Astrocyte (in vitro differentiated cells and primary cell): ENCODE measurements around the gene IRGC. TPM values are rescaled to one million over a fixed set of nuclear protein-coding genes. Genes with fewer than 3 reads are reported as not detected.

Experiments used
- DNase-seq: peaks from one replicate; pipeline ENCODE4 v3.0.0-alpha.2; 2010; ENCODE audit warnings: low read depth
- FAIRE-seq: peaks from 2 replicates; lab custom pipeline; 2011; peaks lifted over from hg19 to GRCh38; lab: Jason Lieb, UNC
- H2AFZ ChIP-seq: 2 replicates; pipeline ENCODE4 v1.6.0; 2012; ENCODE audit warnings: low read depth, low read length, inconsistent platforms
- H3K27ac ChIP-seq: 2 replicates; pipeline ENCODE4 v1.5.1; 2011; ENCODE audit warnings: low read depth, low read length, inconsistent platforms
- H3K27me3 ChIP-seq: 2 replicates; pipeline ENCODE4 v1.6.0; 2011; ENCODE audit warnings: low read length, inconsistent platforms; ENCODE audit not compliant: insufficient read depth
- H3K36me3 ChIP-seq: 2 replicates; pipeline ENCODE4 v1.5.1; 2011; ENCODE audit warnings: low read length, inconsistent platforms; ENCODE audit not compliant: insufficient read depth
- H3K4me1 ChIP-seq: 2 replicates; pipeline ENCODE4 v1.5.1; 2011; ENCODE audit warnings: low read length, inconsistent platforms; ENCODE audit not compliant: insufficient read depth
- H3K4me2 ChIP-seq: 2 replicates; pipeline ENCODE4 v1.6.0; 2012; ENCODE audit warnings: low read length, inconsistent platforms
- H3K4me3 ChIP-seq: 2 replicates; pipeline ENCODE4 v1.5.1; 2011; ENCODE audit warnings: low read depth, mild to moderate bottlenecking, low read length, inconsistent platforms; ENCODE audit not compliant: insufficient read depth
- H3K79me2 ChIP-seq: 2 replicates; pipeline ENCODE4 v1.6.0; 2012; ENCODE audit warnings: mild to moderate bottlenecking, low read length, inconsistent platforms; ENCODE audit not compliant: insufficient read depth
- H3K9ac ChIP-seq: 2 replicates; pipeline ENCODE4 v1.6.0; 2012; ENCODE audit warnings: mild to moderate bottlenecking, low read length, inconsistent platforms
- H3K9me3 ChIP-seq: 2 replicates; pipeline ENCODE4 v1.5.1; 2012; ENCODE audit warnings: low read depth, mild to moderate bottlenecking, low read length, inconsistent platforms; ENCODE audit not compliant: insufficient read depth
- H4K20me1 ChIP-seq: 2 replicates; pipeline ENCODE4 v1.6.0; 2012; ENCODE audit warnings: low read length, inconsistent platforms; ENCODE audit not compliant: insufficient read depth
- H3K27ac Mint-ChIP-seq: one replicate; pipeline ENCODE4 v1.8.0; 2021; ENCODE audit warnings: mild to moderate bottlenecking, mixed read lengths; ENCODE audit not compliant: unreplicated experiment
- H3K27me3 Mint-ChIP-seq: one replicate; pipeline ENCODE4 v1.8.0; 2021; ENCODE audit warnings: low read depth, mixed read lengths; ENCODE audit not compliant: unreplicated experiment
- H3K36me3 Mint-ChIP-seq: one replicate; pipeline ENCODE4 v1.8.0; 2021; ENCODE audit warnings: low read depth, mixed read lengths; ENCODE audit not compliant: unreplicated experiment
- H3K4me1 Mint-ChIP-seq: one replicate; pipeline ENCODE4 v1.8.0; 2021; ENCODE audit warnings: low read depth, mixed read lengths; ENCODE audit not compliant: unreplicated experiment
- H3K4me3 Mint-ChIP-seq: one replicate; pipeline ENCODE4 v1.8.0; 2021; ENCODE audit warnings: mild to moderate bottlenecking, moderate library complexity, mixed read lengths; ENCODE audit not compliant: unreplicated experiment
- H3K9me3 Mint-ChIP-seq: one replicate; pipeline ENCODE4 v1.8.0; 2021; ENCODE audit warnings: mild to moderate bottlenecking, mixed read lengths; ENCODE audit not compliant: unreplicated experiment
- CTCF ChIP-seq: IDR thresholded peaks from 2 replicates; pipeline ENCODE4 v1.5.1; 2011; ENCODE audit warnings: low read depth, mild to moderate bottlenecking, inconsistent platforms, low read length, moderate library complexity; ENCODE audit not compliant: insufficient read depth
- EZH2 ChIP-seq: IDR thresholded peaks from 2 replicates; pipeline ENCODE4 v1.6.1; 2012; ENCODE audit warnings: mild to moderate bottlenecking, low read length, inconsistent platforms; ENCODE audit not compliant: insufficient read depth
- total RNA-seq: library from RNA; stranded (reverse); gene quantifications from 2 replicates; pipeline ENCODE4 v1.2.1, GENCODE V29; 2021

IRGC gene
- total RNA-seq, 1 donor from 2014 or later = not detected

- Mint-ChIP-seq H3K4me1 (peaks cover 27% of the 10 kb centered on the region), H3K36me3 (peaks cover 27% of the 10 kb centered on the region), H3K27me3 (no peaks in the 10 kb centered on the region), H3K27ac (no peak overlapping the region), H3K4me3 (no peak overlapping the region), H3K9me3 (no peaks in the 10 kb centered on the region)
- Histone ChIP-seq H3K4me1 (peaks cover 31% of the 10 kb centered on the region), H3K36me3 (peaks cover 38% of the 10 kb centered on the region), H3K9me3 (no peaks in the 10 kb centered on the region), H3K9ac (no peak overlapping the region), H3K27me3 (no peaks in the 10 kb centered on the region), H3K79me2 (peaks cover 37% of the 10 kb centered on the region), H3K4me2 (no peak overlapping the region), H4K20me1 (peaks cover 4% of the 10 kb centered on the region), H2AFZ (no peak overlapping the region), H3K4me3 (no peak overlapping the region), H3K27ac (no peak overlapping the region)
- DNase-seq (no peak), FAIRE-seq (no peak)
- TF ChIP-seq EZH2 = no peak
- TF ChIP-seq CTCF = no peak
Observed at GRCh38 chr19:43749898-43750297, 34.0 kb downstream of the IRGC start.

GRCh38 chr19:43751466-43752220 lies 35.8 kb downstream of the IRGC start:
- peaks cover 29% of the 10 kb centered on the region for H3K4me1 Mint-ChIP-seq
- Histone ChIP-seq H3K4me1 (peaks cover 40% of the 10 kb centered on the region), H3K79me2 (peaks cover 42% of the 10 kb centered on the region)

More at GRCh38 chr19:43751466-43752220, 35.8 kb downstream of the IRGC start:
- no peaks in the 10 kb centered on the region for H3K9me3 Mint-ChIP-seq
- TF ChIP-seq CTCF (no peak), EZH2 (no peak)
- H3K4me2 ChIP-seq = peak overlapping the region; percentile 99
- H3K27ac ChIP-seq = peak overlapping the region; percentile 99
- DNase-seq = peak; percentile 75
- H3K9me3 ChIP-seq = no peaks in the 10 kb centered on the region
- H3K27me3 Mint-ChIP-seq = no peaks in the 10 kb centered on the region
- H3K4me3 Mint-ChIP-seq = peak overlapping the region; percentile 2
- peaks cover 20% of the 10 kb centered on the region for H3K36me3 Mint-ChIP-seq
- H3K27me3 ChIP-seq = no peaks in the 10 kb centered on the region
- no peak overlapping the region for H2AFZ ChIP-seq
- FAIRE-seq = no peak
- H3K36me3 ChIP-seq = peaks cover 29% of the 10 kb centered on the region
- no peak overlapping the region for H3K4me3 ChIP-seq
- peak overlapping the region; percentile 63 for H3K9ac ChIP-seq
- H3K27ac Mint-ChIP-seq = peak overlapping the region; percentile 84
- H4K20me1 ChIP-seq = peaks cover 4% of the 10 kb centered on the region
